ENCODE data around the gene ZFP36L2. TPM values are rescaled to one million over a fixed set of nuclear protein-coding genes. Genes with fewer than 3 reads are reported as not detected.
A peak's percentile ranks its signal among the peaks of the same experiment; 100 is the strongest.

ZFP36L2 gene
- total and polyA plus RNA-seq, 9 of the 15 experiments (the other 6 are each of a cell fraction or from before 2014, with no cell fraction given) = 4.1 to 60.6 (median 20.3) TPM

- TF ChIP-seq UBTF (IDR thresholded peaks at IDR 0.05; ENCODE audit: borderline replicate concordance in 1 of 2, low read depth in 2 of 2, low read length in 2 of 2) (peak; percentile 81 to 94; a peak in 3 of 4 replicates), HMBOX1 (IDR thresholded peaks at IDR 0.05) (no peak), E2F1 (CRISPR knock-in tag; IDR thresholded peaks at IDR 0.05) (no peak), ZNF140 (CRISPR knock-in tag; IDR thresholded peaks at IDR 0.05) (no peak), CREB3L1 (IDR thresholded peaks at IDR 0.05; ENCODE audit: borderline replicate concordance, low read depth) (no peak), CREB5 (CRISPR knock-in tag; IDR thresholded peaks at IDR 0.05) (no peak), NELFE (IDR thresholded peaks at IDR 0.05; ENCODE audit: insufficient read depth, insufficient read length) (no peak), POLR3G (IDR thresholded peaks at IDR 0.05; ENCODE audit: extremely low read depth, insufficient read length, insufficient replicate concordance) (no peak), HDAC8 (tag; IDR thresholded peaks at IDR 0.05) (no peak), ZMIZ1 (IDR thresholded peaks at IDR 0.05; ENCODE audit: low read depth in 2 of 2, low read length in 2 of 2) (peak in 1 of 2 experiments; percentile 86; a peak in 2 of 4 replicates), ZNF174 (CRISPR knock-in tag; IDR thresholded peaks at IDR 0.05) (no peak), PRMT5 (CRISPR knock-in tag; IDR thresholded peaks at IDR 0.05) (no peak), RBM25 (IDR thresholded peaks at IDR 0.05; ENCODE audit: low read depth, low read length, severe bottlenecking) (no peak), ZFPM2 (CRISPR knock-in tag; IDR thresholded peaks at IDR 0.05) (no peak), SMARCA5 (IDR thresholded peaks at IDR 0.05) (no peak), PHF21A (IDR thresholded peaks at IDR 0.05; ENCODE audit: borderline replicate concordance, low read depth) (no peak)
Measured at GRCh38 chr2:43190311-43191052, 35.9 kb downstream of the ZFP36L2 start (continued).

Data from K562 (cell line).